Mammary epithelial cell (primary cell): ENCODE results near the gene HOXA11.

ENCODE experiments used
- CTCF ChIP-seq, 2 donors: IDR thresholded peaks in 1 of 2; conservative IDR thresholded peaks in 1 of 2; 2 replicates each; pipeline ENCODE4 v1.5.1; 2011 to 2012; ENCODE audit warnings: inconsistent platforms in 2 of 2, low read length in 2 of 2, mild to moderate bottlenecking in 2 of 2, control low read depth in 1 of 2, low read depth in 1 of 2; ENCODE audit not compliant: insufficient read depth in 1 of 2; ENCODE audit errors: extremely low read depth in 1 of 2
- EZH2 ChIP-seq: IDR thresholded peaks from 2 replicates; pipeline ENCODE4 v1.6.1; 2012; ENCODE audit warnings: low read length, inconsistent platforms, borderline replicate concordance

GRCh38 chr7:27200761-27201579, 15.9 kb upstream of the HOXA11 start:
- TF ChIP-seq CTCF (conservative IDR thresholded peaks at IDR 0.05 in 1 of 2, IDR thresholded peaks at IDR 0.05 in 1 of 2; ENCODE audit: extremely low read depth in 1 of 2, insufficient read depth in 1 of 2, low read depth in 1 of 2, low read length in 2 of 2) (no peak), EZH2 (peak; percentile 82)
